GM10248 (cell line): ENCODE data around the gene IL36B.

ENCODE experiments used
- CTCF ChIA-PET: fragments of 300-600 bp; sonication (Branson Sonifier 250); formaldehyde crosslinking; extraction: SDS; loops from one replicate; lab custom pipeline; 2021; ENCODE audit warnings: antibody characterized with exemption; lab: Yijun Ruan, JAX
- POLR2A ChIA-PET: fragments of 350-650 bp; sonication (Branson Sonifier 250); formaldehyde crosslinking; extraction: SDS; loops from one replicate; lab custom pipeline; 2020; ENCODE audit warnings: antibody characterized with exemption; lab: Yijun Ruan, JAX
- DNase-seq: peaks from one replicate; pipeline ENCODE4 v3.0.0; 2012; ENCODE audit errors: extremely low spot score
- CTCF ChIP-seq: IDR thresholded peaks from 2 replicates; pipeline ENCODE4 v1.5.1; 2012; ENCODE audit warnings: mild to moderate bottlenecking, low read depth; ENCODE audit errors: extremely low read depth, missing control alignments, control extremely low read depth

The IL36B gene

GRCh38 chr2:113007250-113007649 is 45.4 kb downstream of the IL36B start:
- no peak for DNase-seq
- TF ChIP-seq CTCF: no peak
- CTCF ChIA-PET: no interaction called here
- POLR2A ChIA-PET: no interaction called here

- POLR2A ChIA-PET: no interaction called here
- no peak for TF ChIP-seq CTCF
- DNase-seq: no peak
- CTCF ChIA-PET: no interaction called here
These were observed 47.6 kb downstream of the IL36B start, which contains the start of gene IL36A for GRCh38 chr2:113005030-113005509. TSS of gene IL36A (plus strand) at chr2:113005459. CDS start at chr2:113005872, 413 bp downstream.

GRCh38 chr2:113002677-113003076 is 50.0 kb downstream of the IL36B start:
- no peak for DNase-seq
- ChIA-PET POLR2A (no interaction called here), CTCF (no interaction called here)
- TF ChIP-seq CTCF: no peak

- POLR2A ChIA-PET: no interaction called here
- no peak for TF ChIP-seq CTCF
- CTCF ChIA-PET: no interaction called here
- no peak for DNase-seq
These were observed 52.2 kb downstream of the IL36B start for GRCh38 chr2:113000436-113000835.

- POLR2A ChIA-PET: no interaction called here
- CTCF ChIA-PET: no interaction called here
- DNase-seq: no peak
- TF ChIP-seq CTCF: no peak
These were observed 55.5 kb downstream of the IL36B start for GRCh38 chr2:112997151-112997550.

GRCh38 chr2:112996635-112997034 is 56.0 kb downstream of the IL36B start:
- CTCF ChIA-PET: no interaction called here
- POLR2A ChIA-PET: no interaction called here
- TF ChIP-seq CTCF: no peak
- DNase-seq: no peak
